DOHH2 (cell line): Measurements from ENCODE around the gene MTTP.

Source experiments
- H3F3A ChIP-seq: fragments of 200-600 bp; sonication (generic), shearing (Covaris generic); 2 replicates; pipeline ENCODE4 v1.6.0; 2016; ENCODE audit warnings: antibody characterized with exemption, mild to moderate bottlenecking; ENCODE audit not compliant: control insufficient read depth, insufficient read depth
- H3K27ac ChIP-seq: fragments of 200-600 bp; sonication (generic); 2 replicates; pipeline ENCODE4 v1.5.1; 2014; ENCODE audit warnings: low read depth, mild to moderate bottlenecking, low read length, moderate library complexity
- H3K27me3 ChIP-seq: fragments of 200-600 bp; sonication (generic); 2 replicates; pipeline ENCODE4 v1.6.1; 2014; ENCODE audit warnings: mild to moderate bottlenecking, low read length, mixed read lengths; ENCODE audit not compliant: control insufficient read depth
- H3K36me3 ChIP-seq: fragments of 200-600 bp; sonication (generic); 2 replicates; pipeline ENCODE4 v1.6.1; 2014; ENCODE audit warnings: mild to moderate bottlenecking, low read length, moderate library complexity, mixed read lengths; ENCODE audit not compliant: control insufficient read depth
- H3K4me1 ChIP-seq: fragments of 200-600 bp; sonication (generic); 2 replicates; pipeline ENCODE4 v1.6.1; 2014; ENCODE audit warnings: mild to moderate bottlenecking, low read length, mixed read lengths; ENCODE audit not compliant: control insufficient read depth
- H3K4me2 ChIP-seq: fragments of 200-600 bp; sonication (generic); 2 replicates; pipeline ENCODE4 v1.6.0; 2014; ENCODE audit warnings: mild to moderate bottlenecking, low read length, moderate library complexity
- H3K4me3 ChIP-seq: fragments of 200-600 bp; sonication (generic); 2 replicates; pipeline ENCODE4 v1.5.1; 2014; ENCODE audit warnings: mild to moderate bottlenecking, low read length, mixed read lengths
- H3K79me2 ChIP-seq: fragments of 200-600 bp; sonication (generic); 2 replicates; pipeline ENCODE4 v1.6.1; 2014; ENCODE audit warnings: mild to moderate bottlenecking, low read length, mixed read lengths; ENCODE audit not compliant: control insufficient read depth
- H3K9me2 ChIP-seq: fragments of 200-600 bp; sonication (generic); replicated peaks from 2 replicates; pipeline ENCODE4 v1.6.1; 2014; ENCODE audit warnings: mild to moderate bottlenecking, low read length, mixed read lengths; ENCODE audit not compliant: control insufficient read depth
- H3K9me3 ChIP-seq: fragments of 200-600 bp; sonication (generic); 2 replicates; pipeline ENCODE4 v1.6.1; 2014; ENCODE audit warnings: antibody characterized with exemption, low read length, mixed read lengths; ENCODE audit not compliant: control insufficient read depth, insufficient read depth
- H4K20me1 ChIP-seq: fragments of 200-600 bp; sonication (generic); 2 replicates; pipeline ENCODE4 v1.6.0; 2014; ENCODE audit warnings: low read depth, mild to moderate bottlenecking, antibody characterized with exemption, low read length, moderate library complexity; ENCODE audit not compliant: control insufficient read depth, insufficient read depth
- CTCF ChIP-seq: fragments of 200-600 bp; sonication (generic); IDR thresholded peaks from one replicate; pipeline ENCODE4 v1.5.1; 2014; ENCODE audit warnings: antibody characterized with exemption, mild to moderate bottlenecking, low read depth, low read length; ENCODE audit not compliant: poor library complexity, severe bottlenecking
- EZH2phosphoT487 ChIP-seq: fragments of 200-600 bp; sonication (generic); IDR thresholded peaks from 2 replicates; pipeline ENCODE4 v1.6.1; 2017; ENCODE audit warnings: borderline replicate concordance, mild to moderate bottlenecking, antibody characterized with exemption, low read length, moderate library complexity, mixed read lengths

The MTTP gene

GRCh38 chr4:99587309-99587708 is 12.7 kb downstream of the MTTP start:
- H3K36me3 ChIP-seq: no peaks in the 10 kb centered on the region
- no peaks in the 10 kb centered on the region; the same call in 1 of the 2 replicates for H3K9me3 ChIP-seq
- H3K4me1 ChIP-seq: no peaks in the 10 kb centered on the region
- peaks cover 6% of the 10 kb centered on the region; the same call in 1 of the 2 replicates for H3K27me3 ChIP-seq
- H3K4me2 ChIP-seq: no peak overlapping the region
- H3K4me3 ChIP-seq: no peak overlapping the region
- H3K27ac ChIP-seq: no peak overlapping the region
- H3K79me2 ChIP-seq: no peaks in the 10 kb centered on the region
- no peaks in the 10 kb centered on the region for H4K20me1 ChIP-seq
- H3K9me2 ChIP-seq: no peaks in the 10 kb centered on the region
- H3F3A ChIP-seq: no peaks in the 10 kb centered on the region
- TF ChIP-seq EZH2phosphoT487 (no peak), CTCF (no peak)

GRCh38 chr4:99587803-99588202 is 13.2 kb downstream of the MTTP start:
- Histone ChIP-seq H3K9me2 (no peaks in the 10 kb centered on the region), H3F3A (no peaks in the 10 kb centered on the region), H3K27me3 (peaks cover 6% of the 10 kb centered on the region; the same call in 1 of the 2 replicates), H3K9me3 (no peaks in the 10 kb centered on the region; the same call in 1 of the 2 replicates), H3K4me1 (no peaks in the 10 kb centered on the region), H3K27ac (no peak overlapping the region), H3K4me2 (no peak overlapping the region), H3K79me2 (no peaks in the 10 kb centered on the region), H4K20me1 (no peaks in the 10 kb centered on the region), H3K4me3 (no peak overlapping the region), H3K36me3 (no peaks in the 10 kb centered on the region)
- TF ChIP-seq CTCF: no peak
- TF ChIP-seq EZH2phosphoT487: no peak

GRCh38 chr4:99591757-99592156 is 17.1 kb downstream of the MTTP start:
- 0 out of 2 replicates have a peak, but pooled peaks cover 4% of the 10 kb centered on the region for H3K27me3 ChIP-seq
- no peaks in the 10 kb centered on the region for H3K9me3 ChIP-seq
- no peak overlapping the region for H3K4me3 ChIP-seq
- H3K36me3 ChIP-seq: no peaks in the 10 kb centered on the region
- H3K9me2 ChIP-seq: no peaks in the 10 kb centered on the region
- no peaks in the 10 kb centered on the region for H3F3A ChIP-seq
- H3K4me1 ChIP-seq: no peaks in the 10 kb centered on the region
- H3K27ac ChIP-seq: no peak overlapping the region
- TF ChIP-seq EZH2phosphoT487 (no peak), CTCF (no peak)
- H4K20me1 ChIP-seq: no peaks in the 10 kb centered on the region
- no peak overlapping the region for H3K4me2 ChIP-seq
- no peaks in the 10 kb centered on the region for H3K79me2 ChIP-seq
